Upper lobe of left lung (tissue), 4 donors: ENCODE results near the gene BMERB1.

ENCODE experiments used
- POLR2A ChIP-seq, 4 donors: fragments of 450-650 bp; IDR thresholded peaks; one replicate each; pipeline ENCODE4 v1.5.1; 2016 to 2017; ENCODE audit warnings: antibody characterized with exemption in 4 of 4, mild to moderate bottlenecking in 2 of 4
- POLR2AphosphoS5 ChIP-seq, 2 donors: sonication (generic); formaldehyde crosslinking; IDR thresholded peaks; one replicate each; pipeline ENCODE4 v1.5.1; 2017; ENCODE audit warnings: antibody characterized with exemption in 2 of 2
- TF ChIP-seq, protein P1 (sequence below), 6 experiments: fragments of 450-650 bp in 4 of 6; fragments of 200-600 bp in 2 of 6; sonication (generic) in 2 of 6; IDR thresholded peaks; one replicate each; pipeline ENCODE4 v1.5.1; 2016 to 2019; ENCODE audit warnings: antibody characterized with exemption in 6 of 6

- TF ChIP-seq, protein P1, sequence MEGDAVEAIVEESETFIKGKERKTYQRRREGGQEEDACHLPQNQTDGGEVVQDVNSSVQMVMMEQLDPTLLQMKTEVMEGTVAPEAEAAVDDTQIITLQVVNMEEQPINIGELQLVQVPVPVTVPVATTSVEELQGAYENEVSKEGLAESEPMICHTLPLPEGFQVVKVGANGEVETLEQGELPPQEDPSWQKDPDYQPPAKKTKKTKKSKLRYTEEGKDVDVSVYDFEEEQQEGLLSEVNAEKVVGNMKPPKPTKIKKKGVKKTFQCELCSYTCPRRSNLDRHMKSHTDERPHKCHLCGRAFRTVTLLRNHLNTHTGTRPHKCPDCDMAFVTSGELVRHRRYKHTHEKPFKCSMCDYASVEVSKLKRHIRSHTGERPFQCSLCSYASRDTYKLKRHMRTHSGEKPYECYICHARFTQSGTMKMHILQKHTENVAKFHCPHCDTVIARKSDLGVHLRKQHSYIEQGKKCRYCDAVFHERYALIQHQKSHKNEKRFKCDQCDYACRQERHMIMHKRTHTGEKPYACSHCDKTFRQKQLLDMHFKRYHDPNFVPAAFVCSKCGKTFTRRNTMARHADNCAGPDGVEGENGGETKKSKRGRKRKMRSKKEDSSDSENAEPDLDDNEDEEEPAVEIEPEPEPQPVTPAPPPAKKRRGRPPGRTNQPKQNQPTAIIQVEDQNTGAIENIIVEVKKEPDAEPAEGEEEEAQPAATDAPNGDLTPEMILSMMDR (IDR thresholded peaks at IDR 0.05) = no peak
- TF ChIP-seq POLR2A (IDR thresholded peaks at IDR 0.05) = no peak
- no peak for TF ChIP-seq POLR2AphosphoS5 (IDR thresholded peaks at IDR 0.05)
Observed at GRCh38 chr16:15532825-15533224, 98.4 kb downstream of the BMERB1 start.
